RWPE1 (cell line): ENCODE measurements around the gene ACTN4.
A peak's percentile ranks its signal among the peaks of the same experiment; 100 is the strongest.

Experiments used
- CTCF ChIA-PET: fragments of 350-600 bp; sonication (Branson Sonifier 250); formaldehyde crosslinking; extraction: SDS; loops from one replicate; lab custom pipeline; 2021; lab: Yijun Ruan, JAX
- POLR2A ChIA-PET: fragments of 400-600 bp; formaldehyde crosslinking; extraction: SDS; loops from one replicate; lab custom pipeline; 2020; ENCODE audit warnings: antibody characterized with exemption; ENCODE audit not compliant: low non-redundant PET; lab: Yijun Ruan, JAX
- DNase-seq: peaks from one replicate; pipeline ENCODE4 v3.0.0; 2012; ENCODE audit warnings: low spot score
- H3K27ac ChIP-seq: fragments of 450-650 bp; 2 replicates; pipeline ENCODE4 v1.5.1; 2017
- CTCF ChIP-seq: fragments of 450-650 bp; conservative IDR thresholded peaks from 2 replicates; pipeline ENCODE4 v1.5.1; 2017; ENCODE audit warnings: low read depth, mild to moderate bottlenecking

The ACTN4 gene

GRCh38 chr19:38617283-38617763 is 30.1 kb upstream of the ACTN4 start:
- no peak for DNase-seq
- no peak for TF ChIP-seq CTCF
- ChIA-PET CTCF (interaction anchor here (0.6 kb wide), 1 partner anchor 72 kb away, joined by 3 read pairs; no protein-coding TSS in a partner anchor), POLR2A (interaction anchor here (1.0 kb wide), 1 partner anchor 66 kb away, joined by 5 read pairs; no protein-coding TSS in a partner anchor)
- H3K27ac ChIP-seq = peak overlapping the region; percentile 89

- H3K27ac ChIP-seq = peak within 1 kb of the TSS; percentile 89
- CTCF ChIA-PET = interaction anchor here (0.6 kb wide), 1 partner anchor 73 kb away, joined by 3 read pairs; no protein-coding TSS in a partner anchor
- DNase-seq = no peak
Measured at GRCh38 chr19:38617764-38618589, 29.5 kb upstream of the ACTN4 start, which contains the start of gene MAP4K1. Gene MAP4K1 (minus strand): TSS chr19:38617953. CDS start chr19:38617895, 58 bp downstream.

GRCh38 chr19:38618590-38619360 is 28.7 kb upstream of the ACTN4 start, which contains the start of gene EIF3K:
Gene EIF3K (plus strand): TSS chr19:38619188. CDS start chr19:38619269, 81 bp downstream.
- no peak for TF ChIP-seq CTCF
- POLR2A ChIA-PET = interaction anchor here (0.6 to 1.2 kb wide), 4 partner anchors 9 to 39 kb away, joined by 3 to 6 read pairs (median 3); partner anchors contain the start of gene ACTN4
- peak; percentile 98 for DNase-seq
- peak within 1 kb of the TSS; percentile 89 for H3K27ac ChIP-seq
- CTCF ChIA-PET = interaction anchor here (0.5 to 1.7 kb wide), 3 partner anchors 18 to 328 kb away, joined by 3 to 7 read pairs (median 3); no protein-coding TSS in a partner anchor

More at GRCh38 chr19:38617764-38618589, 29.5 kb upstream of the ACTN4 start, which contains the start of gene MAP4K1:
- POLR2A ChIA-PET = interaction anchor here (1.0 to 1.2 kb wide), 2 partner anchors 8 to 38 kb away, joined by 3 to 6 read pairs; no protein-coding TSS in a partner anchor
- TF ChIP-seq CTCF = no peak

- TF ChIP-seq CTCF = no peak
- ChIA-PET CTCF (interaction anchor here (0.5 to 1.7 kb wide), 3 partner anchors 17 to 327 kb away, joined by 3 to 7 read pairs (median 3); no protein-coding TSS in a partner anchor), POLR2A (interaction anchor here (0.6 to 1.2 kb wide), 4 partner anchors 10 to 40 kb away, joined by 3 to 6 read pairs (median 3); partner anchors contain the start of gene ACTN4)
- DNase-seq = no peak
- H3K27ac ChIP-seq = peak overlapping the region; percentile 89
Measured at GRCh38 chr19:38619361-38620174, 27.9 kb upstream of the ACTN4 start.

GRCh38 chr19:38624822-38625221 is 22.6 kb upstream of the ACTN4 start:
- no peak for TF ChIP-seq CTCF
- no peak for DNase-seq
- ChIA-PET CTCF (interaction anchor here (0.6 to 1.0 kb wide), 2 partner anchors 33 to 94 kb away, joined by 3 to 7 read pairs; no protein-coding TSS in a partner anchor), POLR2A (interaction anchor here (0.5 kb wide), 1 partner anchor 106 kb away, joined by 3 read pairs; no protein-coding TSS in a partner anchor)
- no peak overlapping the region for H3K27ac ChIP-seq
